HG03025 (cell line): ENCODE data around the gene B4GALNT3.

ENCODE experiments used
- ATAC-seq: cut with Tn5 transposase; IDR thresholded peaks from one replicate; pipeline ENCODE4 v1.9.1; 2021; ENCODE audit warnings: mild to moderate bottlenecking, moderate library complexity; ENCODE audit not compliant: unreplicated experiment, low FRiP score

B4GALNT3 gene

GRCh38 chr12:466762-467161, 7.0 kb downstream of the B4GALNT3 start:
- ATAC-seq, result no peak

GRCh38 chr12:467591-467990, 7.9 kb downstream of the B4GALNT3 start:
- no peak for ATAC-seq

- no peak for ATAC-seq
Observed at GRCh38 chr12:468671-469389, 9.1 kb downstream of the B4GALNT3 start.

GRCh38 chr12:470133-470532, 10.4 kb downstream of the B4GALNT3 start:
- no peak for ATAC-seq

GRCh38 chr12:473198-473597, 13.5 kb downstream of the B4GALNT3 start:
- ATAC-seq, result no peak

- no peak for ATAC-seq
Observed at GRCh38 chr12:473863-474577, 14.3 kb downstream of the B4GALNT3 start.

GRCh38 chr12:475286-475685, 15.5 kb downstream of the B4GALNT3 start:
- ATAC-seq, result no peak

GRCh38 chr12:479161-479560, 19.4 kb downstream of the B4GALNT3 start:
- ATAC-seq, result no peak

GRCh38 chr12:480831-481816, 21.4 kb downstream of the B4GALNT3 start:
- ATAC-seq, result no peak

- no peak for ATAC-seq
Observed at GRCh38 chr12:482061-482460, 22.3 kb downstream of the B4GALNT3 start.

GRCh38 chr12:484096-484495, 24.4 kb downstream of the B4GALNT3 start:
- no peak for ATAC-seq

GRCh38 chr12:490260-490659, 30.5 kb downstream of the B4GALNT3 start:
- no peak for ATAC-seq

- ATAC-seq, result no peak
Observed at GRCh38 chr12:495466-495865, 35.7 kb downstream of the B4GALNT3 start.

- ATAC-seq, result no peak
Observed at GRCh38 chr12:496736-497135, 37.0 kb downstream of the B4GALNT3 start.

GRCh38 chr12:497501-498160, 37.9 kb downstream of the B4GALNT3 start:
- ATAC-seq, result no peak

- ATAC-seq, result no peak
Observed at GRCh38 chr12:499837-500458, 40.2 kb downstream of the B4GALNT3 start.

GRCh38 chr12:501722-502447, 42.1 kb downstream of the B4GALNT3 start:
- ATAC-seq, result no peak

GRCh38 chr12:503111-503761, 43.5 kb downstream of the B4GALNT3 start:
- ATAC-seq, result no peak

- no peak for ATAC-seq
Observed at GRCh38 chr12:505221-505620, 45.5 kb downstream of the B4GALNT3 start.
